ENCODE data around the gene SUPT16H. TPM values are rescaled to one million over a fixed set of nuclear protein-coding genes. Genes with fewer than 3 reads are reported as not detected.

Gene SUPT16H
- total and polyA plus RNA-seq, 2 of the 8 experiments (the other 6 are each of a cell fraction or from before 2014, with no cell fraction given), result 138 to 201 TPM

DNA sequence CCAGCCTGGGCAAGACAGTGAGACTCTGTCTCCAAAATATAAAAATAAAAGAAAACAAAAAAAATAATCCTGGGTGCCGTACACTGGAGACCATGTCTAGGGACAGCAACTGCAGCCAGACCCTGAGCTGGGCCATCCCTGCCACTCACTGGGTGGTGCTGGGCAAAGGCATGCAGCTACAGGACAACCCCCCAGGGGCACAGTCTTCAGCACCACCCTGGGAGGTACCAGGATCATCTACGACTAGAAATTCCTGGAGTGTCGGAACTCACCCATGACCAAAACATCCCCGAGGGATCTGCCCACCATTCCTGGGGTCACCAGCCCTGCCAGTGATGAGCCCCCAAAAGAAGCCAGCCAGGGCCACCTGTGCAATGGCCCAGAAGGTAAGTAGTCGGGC, 35.7 kb upstream of the SUPT16H start:
- H2BK20ac ChIP-seq (ENCODE audit: low read length), result no peak overlapping the region
- H2BK120ac ChIP-seq (replicated peaks; ENCODE audit: low read depth, low read length), result no peak overlapping the region
- ChIA-PET CTCF (ENCODE audit: partially characterized antibody) (interaction anchor here (1.0 to 2.3 kb wide), 3 partner anchors 37 to 79 kb away, joined by 3 to 6 read pairs (median 3); partner anchors contain the start of gene CHD8), POLR2A (ENCODE audit: partially characterized antibody) (interaction anchor here (0.7 to 2.0 kb wide), 8 partner anchors 8 to 153 kb away, joined by 3 to 6 read pairs (median 4); no protein-coding TSS in a partner anchor)
- H3K4me3 ChIP-seq (ENCODE audit: extremely low read depth in 1 of 4, insufficient read depth in 2 of 4, low read depth in 3 of 4, low read length in 4 of 4), result no peak overlapping the region
- H3K79me2 ChIP-seq (ENCODE audit: control insufficient read depth in 1 of 2, insufficient read depth in 2 of 2, low read length in 2 of 2), result no peaks in the 10 kb centered on the region
- FAIRE-seq (no peak), DNase-seq (ENCODE audit: low read depth in 1 of 2, low spot score in 2 of 2) (no peak)
- H4K5ac ChIP-seq (ENCODE audit: insufficient read length, low read depth, low read length), result no peak overlapping the region
- H3K14ac ChIP-seq (ENCODE audit: insufficient read length), result no peak overlapping the region
- H3K56ac ChIP-seq (replicated peaks; ENCODE audit: insufficient read length, low read depth, low read length), result no peak overlapping the region
- no peak overlapping the region for H2BK12ac ChIP-seq (ENCODE audit: low read depth, low read length)
- TF ChIP-seq CTBP2 (IDR thresholded peaks at IDR 0.05; ENCODE audit: borderline replicate concordance, insufficient read depth, insufficient read length, low read length) (no peak), NANOG (IDR thresholded peaks at IDR 0.05; ENCODE audit: insufficient read depth, low read depth, low read length, poor library complexity, severe bottlenecking) (no peak), ZNF274 (IDR thresholded peaks at IDR 0.05; ENCODE audit: borderline replicate concordance, extremely low read depth, low read length) (no peak)
- no peak overlapping the region for H3K18ac ChIP-seq (ENCODE audit: extremely low read depth, low read length)
- H3K4me2 ChIP-seq (ENCODE audit: insufficient read depth in 1 of 2, low read depth in 2 of 2, low read length in 2 of 2), result no peak overlapping the region
- no peaks in the 10 kb centered on the region; a peak in 1 of 7 replicates for H3K27me3 ChIP-seq (replicated peaks in 1 of 4; ENCODE audit: control insufficient read depth in 3 of 4, extremely low read depth in 1 of 4, insufficient read depth in 3 of 4, low read length in 3 of 4)
- no peak overlapping the region for H4K8ac ChIP-seq (ENCODE audit: extremely low read depth, insufficient read depth, low read length)
- WGBS, 2 experiments (ENCODE audit: extremely low coverage in 1 of 2, insufficient coverage in 1 of 2, insufficient read length in 1 of 2, insufficient replicate concordance in 2 of 2, low coverage in 1 of 2, low lambda C conversion rate in 2 of 2, missing lambda C conversion rate in 1 of 2), result 94% methylated on average over 5 of the region's 5 CpGs; no CpG with 5 or more reads in 1 of the 2 experiments
- no peak overlapping the region for H3K23ac ChIP-seq (ENCODE audit: insufficient read length)
- H4K91ac ChIP-seq (replicated peaks; ENCODE audit: insufficient read length, low read length), result no peak overlapping the region
- no peaks in the 10 kb centered on the region for H3K4me1 ChIP-seq (replicated peaks in 1 of 4; ENCODE audit: control insufficient read depth in 3 of 4, insufficient read depth in 4 of 4, low read length in 3 of 4)
- H2BK5ac ChIP-seq (ENCODE audit: low read depth, low read length), result no peak overlapping the region
- H3K4ac ChIP-seq (replicated peaks; ENCODE audit: insufficient read length, low read depth, low read length), result no peak overlapping the region
- H3K9ac ChIP-seq (replicated peaks in 1 of 4; ENCODE audit: extremely low read depth in 1 of 4, low read depth in 3 of 4, low read length in 3 of 4), result no peak overlapping the region
- no peaks in the 10 kb centered on the region for H3K23me2 ChIP-seq (ENCODE audit: low read depth, low read length)
- no peaks in the 10 kb centered on the region for H3K9me3 ChIP-seq (ENCODE audit: insufficient read depth in 2 of 2, low read depth in 1 of 2, low read length in 1 of 2)
- no peak overlapping the region for H2AK5ac ChIP-seq (ENCODE audit: low read depth, low read length)
- peaks cover 17 to 68% (median 43%) of the 10 kb centered on the region in 4 experiments for H3K36me3 ChIP-seq (ENCODE audit: control insufficient read depth in 2 of 4, insufficient read depth in 4 of 4, low read length in 3 of 4)
- H4K20me1 ChIP-seq (replicated peaks in 1 of 2; ENCODE audit: control insufficient read depth in 1 of 2, insufficient read depth in 2 of 2, low read length in 2 of 2), result peaks cover 0 to 6% of the 10 kb centered on the region in 2 experiments
- H3K27ac ChIP-seq (ENCODE audit: low read depth, low read length), result no peak overlapping the region
- no peaks in the 10 kb centered on the region; the same call in 1 of the 2 replicates for H3K79me1 ChIP-seq (ENCODE audit: low read depth, low read length)
- no peak overlapping the region for H2AFZ ChIP-seq (ENCODE audit: low read length)
- no peak overlapping the region for H2BK15ac ChIP-seq (ENCODE audit: low read length)
